HepG2 (cell line): ENCODE results near the gene BLVRA. TPM values are rescaled to one million over a fixed set of nuclear protein-coding genes. Genes with fewer than 3 reads are reported as not detected.

ENCODE experiments used
- ARNTL ChIP-seq: sonication (generic); formaldehyde crosslinking; IDR thresholded peaks from 2 replicates; pipeline ENCODE4 v1.4.0; 2020; ENCODE audit warnings: mild to moderate bottlenecking, missing genetic modification reagents
- BCL6 ChIP-seq: IDR thresholded peaks from 2 replicates; pipeline ENCODE4 v1.6.1; 2016; ENCODE audit warnings: missing genetic modification reagents, missing compliant biosample characterization
- CEBPB ChIP-seq: IDR thresholded peaks from 2 replicates; pipeline ENCODE4 v1.6.1; 2011; ENCODE audit warnings: low read depth, low read length, improper control_type of control experiment, borderline replicate concordance
- CENPBD1 ChIP-seq: sonication (generic); formaldehyde crosslinking; IDR thresholded peaks from 2 replicates; pipeline ENCODE4 v1.8.0; 2022; ENCODE audit warnings: missing genetic modification reagents, low read depth, mild to moderate bottlenecking, borderline replicate concordance
- CHCHD3 ChIP-seq: sonication (generic); formaldehyde crosslinking; IDR thresholded peaks from 2 replicates; pipeline ENCODE4 v1.8.0; 2022; ENCODE audit warnings: mild to moderate bottlenecking, missing genetic modification reagents, moderate library complexity
- FOSL1 ChIP-seq: sonication (generic); formaldehyde crosslinking; IDR thresholded peaks from 2 replicates; pipeline ENCODE4 v1.9.0; 2021; ENCODE audit warnings: missing genetic modification reagents, borderline replicate concordance
- FOXK1 ChIP-seq: sonication (generic); formaldehyde crosslinking; IDR thresholded peaks from 2 replicates; pipeline ENCODE4 v1.4.0; 2020; ENCODE audit warnings: low read depth, missing genetic modification reagents, borderline replicate concordance
- FOXM1 ChIP-seq: sonication (generic); formaldehyde crosslinking; IDR thresholded peaks from 2 replicates; pipeline ENCODE4 v1.5.0; 2020; ENCODE audit warnings: missing genetic modification reagents
- GABPA ChIP-seq, 2 experiments: IDR thresholded peaks; 2 replicates each; pipeline ENCODE4 v1.6.1; 2011 to 2016; ENCODE audit warnings: low read depth in 2 of 2, low read length in 1 of 2, missing biosample characterization in 1 of 2, missing genetic modification characterization in 1 of 2
- GATA4 ChIP-seq: sonication (generic); IDR thresholded peaks from 2 replicates; pipeline ENCODE4 v1.6.1; 2016; ENCODE audit warnings: antibody characterized with exemption, low read depth, borderline replicate concordance
- HNRNPK ChIP-seq: fragments of 200-400 bp; formaldehyde crosslinking; IDR thresholded peaks from 2 replicates; pipeline ENCODE4 v1.6.1; 2018; ENCODE audit warnings: low read length, low read depth, moderate library complexity, mild to moderate bottlenecking; ENCODE audit not compliant: poor library complexity, severe bottlenecking
- HOXA5 ChIP-seq: sonication (generic); formaldehyde crosslinking; IDR thresholded peaks from 2 replicates; pipeline ENCODE4 v1.4.0; 2020; ENCODE audit warnings: missing genetic modification reagents
- POLR2AphosphoS5 ChIP-seq: IDR thresholded peaks from 2 replicates; pipeline ENCODE4 v1.6.1; 2012; ENCODE audit warnings: low read depth, low read length
- RAD21 ChIP-seq: fragments of 450-650 bp; formaldehyde crosslinking; IDR thresholded peaks from 2 replicates; pipeline ENCODE4 v1.5.0; 2020; ENCODE audit warnings: mild to moderate bottlenecking
- RARA ChIP-seq: IDR thresholded peaks from 2 replicates; pipeline ENCODE4 v1.6.1; 2016; ENCODE audit warnings: missing genetic modification reagents, missing compliant biosample characterization
- RARG ChIP-seq: sonication (generic); formaldehyde crosslinking; IDR thresholded peaks from 2 replicates; pipeline ENCODE4 v1.4.0; 2020; ENCODE audit warnings: low read depth, mild to moderate bottlenecking, missing genetic modification reagents
- SIN3B ChIP-seq: fragments of 150-350 bp; IDR thresholded peaks from 2 replicates; pipeline ENCODE4 v1.6.1; 2014; ENCODE audit warnings: low read length
- SMAD3 ChIP-seq: sonication (generic); formaldehyde crosslinking; IDR thresholded peaks from 2 replicates; pipeline ENCODE4 v1.4.0; 2020; ENCODE audit warnings: missing genetic modification reagents
- TEAD2 ChIP-seq: sonication (generic); formaldehyde crosslinking; IDR thresholded peaks from 2 replicates; pipeline ENCODE4 v1.9.0; 2021; ENCODE audit warnings: missing genetic modification reagents
- THAP11 ChIP-seq: IDR thresholded peaks from 2 replicates; pipeline ENCODE4 v1.6.1; 2016; ENCODE audit warnings: missing biosample characterization, missing genetic modification reagents
- TRAFD1 ChIP-seq: sonication (generic); formaldehyde crosslinking; IDR thresholded peaks from 2 replicates; pipeline ENCODE4 v1.5.1; 2020; ENCODE audit warnings: missing genetic modification reagents, mild to moderate bottlenecking, borderline replicate concordance
- ZBTB34 ChIP-seq: sonication (generic); formaldehyde crosslinking; IDR thresholded peaks from 2 replicates; pipeline ENCODE4 v1.8.0; 2022; ENCODE audit warnings: mild to moderate bottlenecking, missing genetic modification reagents
- ZGPAT ChIP-seq: IDR thresholded peaks from 2 replicates; pipeline ENCODE4 v1.6.1; 2016; ENCODE audit warnings: mild to moderate bottlenecking
- ZNF264 ChIP-seq: sonication (generic); formaldehyde crosslinking; IDR thresholded peaks from 2 replicates; pipeline ENCODE4 v1.4.0; 2020; ENCODE audit warnings: missing genetic modification reagents
- ZNF317 ChIP-seq: sonication (generic); formaldehyde crosslinking; IDR thresholded peaks from 2 replicates; pipeline ENCODE4 v1.5.0; 2020; ENCODE audit warnings: mild to moderate bottlenecking, missing genetic modification reagents
- ZNF329 ChIP-seq: sonication (generic); formaldehyde crosslinking; IDR thresholded peaks from 2 replicates; pipeline ENCODE4 v1.9.0; 2021; ENCODE audit warnings: low read depth, mild to moderate bottlenecking, missing genetic modification reagents
- ZNF496 ChIP-seq: sonication (generic); formaldehyde crosslinking; IDR thresholded peaks from 2 replicates; pipeline ENCODE4 v1.8.1; 2023; ENCODE audit warnings: mild to moderate bottlenecking, moderate library complexity, missing genetic modification reagents; ENCODE audit not compliant: insufficient replicate concordance
- ZNF792 ChIP-seq: IDR thresholded peaks from 2 replicates; pipeline ENCODE4 v1.6.1; 2016
- polyA plus RNA-seq, 8 experiments: library from polyadenylated mRNA; depleted of rRNA in 3 of 8; stranded (reverse) in 7 of 8; unstranded in 1 of 8; fragments of >200 nt; fragmentation: Illumina TruSeq in 4 of 8; extraction: Trizol in 4 of 8; gene quantifications; 2 replicates each; pipeline versions ENCODE4 v1.2.1 to v1.2.3, GENCODE V29; 2011 to 2016; ENCODE audit warnings: low read depth in 4 of 8, missing spikeins in 1 of 8, mixed read lengths in 1 of 8; ENCODE audit not compliant: insufficient read depth in 1 of 8
- total RNA-seq, 5 experiments: library from RNA; depleted of rRNA; stranded (reverse); fragments of >200 nt; fragmentation: Illumina TruSeq; extraction: Trizol; gene quantifications; 2 replicates each; pipeline ENCODE4 v1.2.3, GENCODE V29; 2016; ENCODE audit warnings: low read depth in 1 of 5

BLVRA gene
- total and polyA plus RNA-seq, 2 of the 13 experiments (the other 11 are each of a cell fraction or from before 2014, with no cell fraction given) = 39.2 to 64.2 TPM

GRCh38 chr7:43764807-43765491 is 6.5 kb downstream of the BLVRA start (continued):
- no peak for TF ChIP-seq GABPA (IDR thresholded peaks at IDR 0.05; ENCODE audit: low read depth, low read length)
- TF ChIP-seq GABPA (CRISPR knock-in tag; IDR thresholded peaks at IDR 0.05; ENCODE audit: low read depth) = no peak
- no peak; the same call in 1 of the 2 replicates for TF ChIP-seq ZNF317
- TF ChIP-seq FOXK1 = no peak
- peak; percentile 69; the same call in 1 of the 2 replicates for TF ChIP-seq RARA
- TF ChIP-seq RAD21 (CRISPR knock-in tag) = no peak
- TF ChIP-seq ZNF264 (CRISPR knock-in tag) = no peak
- no peak for TF ChIP-seq THAP11 (CRISPR knock-in tag)
- TF ChIP-seq POLR2AphosphoS5 = no peak
- TF ChIP-seq SMAD3 (CRISPR knock-in tag) = no peak
- peak; percentile 74; the same call in 1 of the 2 replicates for TF ChIP-seq FOSL1 (CRISPR knock-in tag)
- TF ChIP-seq HOXA5 (CRISPR knock-in tag) = no peak
- TF ChIP-seq FOXM1 (CRISPR knock-in tag) = no peak
- TF ChIP-seq GATA4 = no peak; the same call in 1 of the 2 replicates
- no peak for TF ChIP-seq HNRNPK
- no peak for TF ChIP-seq SIN3B
- TF ChIP-seq BCL6 (CRISPR knock-in tag) = peak; percentile 79
- 0 out of 2 replicates have a peak, but pooled peaks have one; percentile 39 for TF ChIP-seq ZNF329 (CRISPR knock-in tag)
- TF ChIP-seq ZNF792 (CRISPR knock-in tag) = no peak
- TF ChIP-seq TEAD2 (CRISPR knock-in tag) = no peak
- 0 out of 2 replicates have a peak, but pooled peaks have one; percentile 23 for TF ChIP-seq ZGPAT
- no peak for TF ChIP-seq CHCHD3 (CRISPR knock-in tag)
- no peak for TF ChIP-seq RARG
- TF ChIP-seq ZBTB34 (CRISPR knock-in tag) = no peak
- TF ChIP-seq ZNF496 (CRISPR knock-in tag) = no peak
- peak; percentile 72; the same call in 1 of the 2 replicates for TF ChIP-seq CEBPB
- no peak for TF ChIP-seq ARNTL (CRISPR knock-in tag)
- no peak for TF ChIP-seq TRAFD1 (CRISPR knock-in tag)
- no peak for TF ChIP-seq CENPBD1 (CRISPR knock-in tag)
